ENCODE results near the gene PACS2.
"Not testable (repeated sequence)": the region's sequence is repeated elsewhere in the genome, so short reads cannot be mapped to it uniquely, and the experiment has no call there.

Gene PACS2

DNA sequence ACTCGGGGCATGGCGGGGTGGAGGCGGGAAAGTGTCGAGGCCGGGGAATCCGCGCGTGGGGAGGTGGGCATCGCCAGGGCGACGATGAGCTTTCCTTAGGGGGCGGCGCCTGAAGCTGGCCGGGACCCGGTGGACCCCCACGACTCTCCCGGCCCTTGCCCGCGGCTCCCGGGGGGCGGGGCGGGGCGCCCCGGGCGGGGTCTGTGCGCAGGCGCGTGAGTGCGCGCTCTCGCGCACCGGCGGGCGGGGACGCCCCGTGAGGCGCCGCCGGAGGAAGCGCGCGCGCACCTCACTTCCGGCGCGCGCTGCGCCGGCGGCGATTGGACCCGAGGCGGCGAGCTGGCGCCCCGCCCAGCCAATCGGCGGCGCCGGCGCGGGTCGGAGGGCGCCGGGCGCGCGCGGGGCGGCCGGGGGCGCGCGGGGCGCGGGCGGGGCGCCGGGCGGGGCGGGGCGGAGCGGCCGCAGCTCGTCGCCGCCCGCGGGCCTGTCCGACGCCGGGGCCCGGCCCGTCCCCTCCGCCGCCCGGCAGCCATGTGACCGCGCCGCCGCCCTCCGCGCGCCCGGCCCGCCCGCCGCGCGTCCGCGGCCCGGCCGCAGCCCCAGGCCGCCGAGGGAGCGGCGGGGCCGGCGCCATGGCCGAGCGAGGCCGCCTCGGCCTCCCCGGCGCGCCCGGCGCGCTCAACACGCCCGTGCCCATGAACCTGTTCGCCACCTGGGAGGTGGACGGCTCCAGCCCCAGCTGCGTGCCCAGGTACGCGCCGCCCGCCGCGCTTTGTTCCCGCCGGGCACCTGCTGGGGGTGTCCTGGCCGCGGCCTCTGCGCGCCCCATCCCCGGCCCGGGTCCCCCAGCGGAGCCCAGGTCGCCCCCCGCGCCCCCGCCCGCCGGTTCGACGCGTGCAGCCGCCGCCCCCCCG lies at the start of gene PACS2:
Gene PACS2, plus strand, starts transcription at position 462 of the 914 bp plus-strand sequence. Its CDS starts 171 bp downstream, at position 633.
- peak; percentile 72 for DNase-seq

GRCh38 chr14:105267820-105268548 lies 46.6 kb upstream of the PACS2 start:
- DNase-seq = no peak

GRCh38 chr14:105268736-105269354 lies 45.7 kb upstream of the PACS2 start:
- DNase-seq = no peak

- DNase-seq = no peak
These were observed 45.1 kb upstream of the PACS2 start for GRCh38 chr14:105269405-105269804.

- no peak for DNase-seq
These were observed 43.2 kb upstream of the PACS2 start for GRCh38 chr14:105271224-105271890.

DNA sequence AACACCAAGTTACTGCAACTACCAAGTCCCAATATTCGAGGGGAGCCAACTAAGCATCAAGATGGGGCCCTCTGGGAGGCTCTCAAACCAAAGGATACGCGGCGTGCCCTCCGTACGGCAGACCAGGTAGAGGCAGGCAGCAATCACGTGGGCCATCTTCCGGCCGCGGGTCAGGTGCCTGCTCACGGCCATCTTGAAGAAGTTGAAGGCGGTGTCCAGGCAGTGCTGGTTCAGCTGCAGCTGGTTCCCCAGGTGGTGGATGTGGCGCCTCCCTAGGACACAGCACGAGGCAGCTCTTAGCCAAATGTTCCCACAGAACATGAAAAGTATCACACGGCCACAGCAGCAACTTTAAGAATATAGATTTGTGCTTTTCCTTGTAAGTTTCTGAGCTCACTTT lies 41.9 kb upstream of the PACS2 start:
- DNase-seq = no peak

DNA sequence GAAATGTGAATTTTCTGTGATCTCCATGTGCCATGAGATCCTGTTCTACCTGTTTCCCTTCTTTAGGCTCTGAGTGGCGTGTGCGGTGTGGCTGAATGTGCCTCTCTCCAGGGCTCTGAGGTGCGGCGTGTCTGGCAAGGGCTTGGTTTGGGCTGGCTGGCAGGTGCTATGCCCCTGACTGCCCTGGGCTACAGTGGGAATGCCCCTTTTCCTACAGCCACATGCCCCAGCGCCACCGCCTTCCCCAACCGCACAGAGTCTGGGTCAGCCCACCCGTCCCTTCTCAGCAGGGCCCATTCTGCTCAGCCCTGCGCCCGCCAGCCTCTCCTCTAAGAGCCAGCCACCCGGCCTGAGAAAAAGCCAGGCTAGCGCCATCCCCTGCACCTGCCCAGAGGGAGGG lies 41.5 kb upstream of the PACS2 start:
- DNase-seq = no peak

GRCh38 chr14:105274637-105275036 lies 39.9 kb upstream of the PACS2 start:
- DNase-seq = no peak

- no peak for DNase-seq
These were observed 39.1 kb upstream of the PACS2 start for GRCh38 chr14:105275267-105275946.

GRCh38 chr14:105277448-105277847 lies 37.1 kb upstream of the PACS2 start:
- DNase-seq = not testable (repeated sequence)

DNA sequence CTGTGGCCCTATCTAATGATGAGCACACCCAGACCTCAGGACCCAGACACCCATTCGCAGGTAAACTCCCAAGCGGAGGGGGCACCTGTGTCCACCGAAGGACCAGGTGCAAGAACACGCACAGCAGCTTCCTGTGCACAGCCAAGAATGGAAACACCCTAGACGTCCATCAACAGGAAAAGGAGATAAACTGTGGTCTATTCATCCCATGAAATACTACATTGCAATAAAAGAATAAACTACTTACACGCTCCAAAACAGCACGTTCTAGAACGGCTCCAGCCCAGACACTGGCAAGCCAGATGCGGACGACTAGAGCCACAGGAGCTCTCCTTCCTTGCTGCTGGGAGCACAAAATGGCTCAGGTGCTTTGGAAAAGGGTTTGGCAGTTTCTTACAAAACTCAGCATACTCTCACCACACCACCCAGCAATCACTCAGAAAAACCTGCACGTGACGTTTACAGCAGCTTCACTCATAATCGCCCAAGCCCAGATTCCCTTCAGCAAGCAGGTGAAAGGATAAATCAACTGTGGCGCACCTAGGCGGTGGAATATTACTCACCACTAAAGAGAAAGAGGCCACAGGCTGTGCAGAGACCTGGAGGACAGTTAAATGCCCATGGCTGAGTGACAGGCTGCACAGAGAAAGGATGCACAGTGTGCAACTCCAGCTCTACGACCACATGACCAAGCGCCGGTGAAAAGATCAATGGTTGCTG lies 34.7 kb upstream of the PACS2 start:
- DNase-seq = no peak

DNA sequence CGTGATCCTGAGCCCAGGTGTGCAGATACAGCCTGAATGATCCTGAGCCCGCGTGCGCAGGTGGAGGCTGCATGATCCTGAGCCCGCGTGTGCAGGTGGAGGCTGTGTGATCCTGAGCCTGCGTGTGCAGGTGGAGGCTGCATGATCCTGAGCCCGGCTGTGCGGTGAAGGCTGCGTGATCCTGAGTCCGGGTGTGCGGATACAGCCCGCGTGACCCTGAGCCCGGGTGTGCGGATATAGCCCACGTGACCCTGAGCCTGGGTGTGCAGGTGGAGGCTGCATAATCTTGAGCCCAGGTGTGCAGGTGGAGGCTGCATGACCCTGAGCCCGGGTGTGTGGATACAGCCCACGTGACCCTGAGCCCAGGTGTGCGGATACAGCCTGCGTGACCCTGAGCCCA lies 34.0 kb upstream of the PACS2 start:
- DNase-seq = no peak

DNA sequence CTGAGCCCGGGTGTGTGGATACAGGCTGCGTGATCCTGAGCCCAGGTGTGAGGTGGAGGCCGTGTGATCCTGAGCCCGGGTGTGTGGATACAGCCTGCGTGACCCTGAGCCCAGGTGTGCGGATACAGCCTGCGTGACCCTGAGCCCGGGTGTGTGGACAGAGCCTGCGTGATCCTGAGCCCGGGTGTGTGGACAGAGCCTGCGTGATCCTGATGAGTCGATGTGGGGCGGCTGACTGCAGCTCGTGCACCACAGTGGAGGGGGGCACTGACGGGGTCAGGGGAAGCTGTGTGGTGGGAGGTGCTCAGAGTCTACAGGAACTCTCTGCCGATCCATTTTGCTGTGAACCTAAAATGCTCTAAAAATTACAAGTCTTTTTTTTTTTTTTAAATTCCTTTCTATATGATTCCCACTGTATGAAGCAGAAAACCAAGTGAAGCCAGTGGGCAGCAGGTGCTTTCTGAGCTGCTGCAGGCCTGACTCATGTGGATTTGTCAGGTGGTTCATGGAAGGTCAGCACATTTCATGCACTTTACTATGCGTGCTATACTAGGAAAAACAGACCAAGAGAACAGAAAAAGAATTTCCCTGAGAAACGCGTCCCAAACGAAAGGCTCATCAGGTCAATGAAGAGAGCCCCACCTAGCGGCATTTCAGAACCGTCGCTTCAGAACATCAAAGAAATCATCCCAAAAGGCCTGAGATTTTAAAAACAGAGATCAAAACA lies 33.0 kb upstream of the PACS2 start:
- DNase-seq = peak; percentile 36

GRCh38 chr14:105282098-105282725 lies 32.3 kb upstream of the PACS2 start:
- DNase-seq = no peak

DNA sequence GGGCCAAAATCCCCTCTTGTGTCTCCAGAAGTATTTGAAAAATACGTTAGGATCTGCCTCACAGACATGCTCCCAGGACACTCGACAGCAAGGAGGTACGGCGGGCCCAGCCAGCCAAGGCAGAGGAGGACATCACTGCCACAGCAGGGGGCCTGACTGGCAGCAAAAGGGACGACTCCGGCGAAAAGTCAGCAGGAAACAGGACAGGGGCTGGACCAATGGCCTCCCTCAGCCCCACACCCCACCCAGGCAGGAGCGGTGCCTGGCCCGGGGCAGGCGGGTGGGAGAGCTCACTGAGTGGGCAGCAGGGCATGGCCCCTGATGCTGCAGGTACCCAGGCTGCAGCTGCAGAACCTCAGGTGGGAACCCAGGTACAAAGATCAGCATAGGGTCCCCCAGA lies 31.5 kb upstream of the PACS2 start:
- no peak for DNase-seq

DNA sequence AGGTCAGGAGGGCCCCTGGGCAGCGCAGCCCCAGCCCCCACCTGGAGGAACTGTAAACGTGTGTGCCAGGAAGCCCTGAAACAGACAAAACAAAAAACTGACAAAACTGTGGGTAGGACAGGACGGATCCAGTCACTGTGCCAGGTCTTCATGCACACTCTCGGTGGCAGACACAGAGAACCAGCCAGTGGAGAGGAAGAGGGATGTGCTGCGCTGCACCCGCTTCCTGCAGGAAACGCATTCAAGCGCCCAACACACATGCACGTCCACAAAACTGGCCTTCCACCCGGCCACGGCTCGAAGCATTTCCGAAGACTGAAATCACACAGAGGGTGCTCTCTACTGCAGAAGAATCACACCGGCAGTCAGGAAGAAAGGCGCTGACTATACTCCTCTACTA lies 30.6 kb upstream of the PACS2 start:
- DNase-seq = no peak

DNA sequence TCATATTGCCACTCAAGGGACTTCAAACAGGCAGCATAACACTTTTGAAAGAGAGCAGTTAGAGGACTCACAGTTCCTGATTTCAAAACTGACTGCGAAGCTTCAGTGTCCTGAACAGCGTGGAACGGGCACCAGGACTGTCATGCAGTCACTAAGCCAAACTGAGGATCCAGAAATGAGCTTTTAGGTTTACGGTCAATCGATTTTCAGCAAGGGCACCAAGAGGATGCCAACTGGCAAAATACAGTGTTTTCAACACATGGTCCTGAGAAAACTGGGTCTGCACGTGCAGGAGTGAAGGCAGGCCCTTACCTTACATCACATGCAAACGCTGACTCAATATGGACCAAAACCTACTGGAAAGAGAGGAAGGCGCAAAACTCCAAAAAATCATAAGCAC lies 29.4 kb upstream of the PACS2 start:
- DNase-seq = no peak

GRCh38 chr14:105286759-105287144 lies 27.8 kb upstream of the PACS2 start:
- no peak for DNase-seq

- no peak for DNase-seq
These were observed 27.1 kb upstream of the PACS2 start for GRCh38 chr14:105287249-105288102.

GRCh38 chr14:105288936-105289335 lies 25.6 kb upstream of the PACS2 start:
- DNase-seq = not testable (repeated sequence)
